Effector memory CD8-positive, alpha-beta T cell (primary cell): ENCODE measurements around the gene CXCL14.
A peak's percentile ranks its signal among the peaks of the same experiment; 100 is the strongest.

ENCODE experiments used
- ATAC-seq: fragments of 150-1000 bp; cut with Tn5 transposase; replicated peaks from 2 replicates; pipeline ENCODE4 v1.10.0; 2021; ENCODE audit warnings: mild to moderate bottlenecking, moderate library complexity
- DNase-seq, 3 experiments: peaks; one replicate each; pipeline ENCODE4 v3.0.0; 2021
- H3K27ac Mint-ChIP-seq, 2 donors: one replicate each; pipeline ENCODE4 v1.8.0; 2022; ENCODE audit warnings: mild to moderate bottlenecking in 2 of 2, mixed read lengths in 2 of 2, moderate library complexity in 2 of 2
- H3K27me3 Mint-ChIP-seq, 2 donors: one replicate each; pipeline ENCODE4 v1.8.0; 2022; ENCODE audit warnings: mixed read lengths in 2 of 2
- H3K36me3 Mint-ChIP-seq: one replicate; pipeline ENCODE4 v1.8.0; 2022; ENCODE audit warnings: mild to moderate bottlenecking, moderate library complexity, mixed read lengths; ENCODE audit not compliant: insufficient read depth
- H3K4me1 Mint-ChIP-seq, 2 donors: one replicate each; pipeline ENCODE4 v1.8.0; 2022; ENCODE audit warnings: low read depth in 2 of 2, mixed read lengths in 2 of 2
- H3K4me3 Mint-ChIP-seq, 2 donors: one replicate each; pipeline ENCODE4 v1.8.0; 2022; ENCODE audit warnings: mild to moderate bottlenecking in 2 of 2, mixed read lengths in 2 of 2, moderate library complexity in 2 of 2
- H3K9me3 Mint-ChIP-seq, 2 donors: one replicate each; pipeline ENCODE4 v1.8.0; 2022; ENCODE audit warnings: mixed read lengths in 2 of 2

Gene CXCL14

DNA sequence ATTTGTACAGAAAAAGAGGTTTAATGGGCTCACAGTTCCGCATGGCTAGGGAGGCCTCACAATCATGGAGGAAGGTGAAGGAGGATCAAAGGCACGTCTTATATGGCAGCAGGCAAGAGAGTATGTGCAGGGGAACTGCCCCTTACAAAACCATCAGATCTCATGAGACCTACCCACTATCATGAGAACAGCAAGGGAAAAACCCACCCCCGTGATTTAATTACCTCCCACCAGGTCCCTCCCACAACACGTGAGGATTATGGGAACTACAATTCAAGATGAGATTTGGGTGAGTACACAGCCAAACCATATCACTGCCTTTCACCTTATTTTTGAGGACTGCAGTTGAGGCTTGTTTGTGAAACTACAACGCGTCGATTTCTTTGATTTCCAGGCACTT lies 22.2 kb downstream of the CXCL14 start:
- Mint-ChIP-seq H3K36me3 (no peaks in the 10 kb centered on the region), H3K27ac (no peak overlapping the region), H3K4me3 (no peak overlapping the region), H3K9me3 (no peaks in the 10 kb centered on the region), H3K27me3 (peaks cover 54 to 61% of the 10 kb centered on the region in 2 donors), H3K4me1 (peaks cover 4 to 10% of the 10 kb centered on the region in 2 donors)
- ATAC-seq (no peak), DNase-seq (no peak)

DNA sequence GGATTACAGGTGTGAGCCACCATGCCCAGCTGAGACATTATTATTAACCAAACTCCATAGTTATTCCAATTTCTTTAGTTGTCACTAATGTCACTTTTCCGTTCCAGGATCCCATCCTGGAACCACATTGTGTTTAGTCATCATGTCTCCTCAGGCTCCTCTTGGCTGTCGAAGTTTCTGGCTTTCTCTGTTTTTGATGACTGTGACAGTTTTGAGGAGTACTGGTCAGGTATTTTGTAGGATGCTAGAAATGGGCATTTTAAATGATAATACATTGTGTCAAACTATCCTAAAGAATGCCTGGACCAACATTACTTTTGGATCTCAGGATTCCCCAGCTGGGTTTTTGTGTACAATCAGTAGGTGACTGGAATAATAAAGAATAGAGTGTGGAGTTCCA lies 23.3 kb downstream of the CXCL14 start:
- ATAC-seq (no peak), DNase-seq (no peak)
- Mint-ChIP-seq H3K4me3 (no peak overlapping the region), H3K9me3 (no peaks in the 10 kb centered on the region), H3K36me3 (no peaks in the 10 kb centered on the region), H3K27me3 (peaks cover 54 to 64% of the 10 kb centered on the region in 2 donors), H3K4me1 (peaks cover 0 to 5% of the 10 kb centered on the region in 2 donors), H3K27ac (no peak overlapping the region)

DNA sequence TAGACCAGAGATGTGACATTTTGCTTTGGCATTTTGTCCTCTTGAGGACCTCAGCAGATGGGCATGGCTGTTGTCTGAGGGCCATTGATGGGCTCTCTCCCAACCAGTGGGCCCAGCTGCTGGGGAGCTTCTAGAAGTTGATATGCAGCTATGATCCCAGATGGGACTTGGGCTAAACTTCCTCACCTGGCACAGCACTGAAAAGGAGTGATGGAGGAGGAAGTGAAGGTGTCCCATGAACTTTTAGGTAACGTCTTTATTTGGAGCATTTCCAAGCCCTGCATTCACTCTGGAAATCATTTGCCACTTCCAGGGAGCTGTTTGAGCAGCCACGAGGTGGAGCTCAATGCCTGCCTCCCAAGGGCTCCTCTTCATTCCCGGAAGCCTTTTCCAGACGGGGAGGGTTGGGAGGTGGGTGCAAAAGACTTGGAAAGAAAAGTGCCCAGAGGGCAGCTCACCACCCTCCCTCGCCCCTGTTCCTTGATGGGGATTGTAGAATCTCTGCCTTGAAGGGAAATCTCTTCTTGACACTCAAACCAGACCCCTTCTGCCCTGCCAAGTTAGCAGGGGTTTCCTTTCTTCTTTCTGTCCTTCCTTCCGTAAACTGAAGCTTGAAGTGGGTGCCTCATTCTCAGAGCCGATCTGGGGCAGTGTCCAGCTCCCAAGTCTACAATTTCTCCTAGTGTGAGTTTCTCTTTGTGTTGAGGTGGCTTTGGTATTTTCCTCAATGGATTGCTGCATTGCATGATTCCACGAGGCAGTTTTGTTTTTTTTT lies 24.9 kb downstream of the CXCL14 start:
- H3K36me3 Mint-ChIP-seq, result no peaks in the 10 kb centered on the region
- no peak for DNase-seq
- no peak for ATAC-seq
- peaks cover 0 to 5% of the 10 kb centered on the region in 2 donors for H3K4me1 Mint-ChIP-seq
- no peak overlapping the region for H3K27ac Mint-ChIP-seq
- peaks cover 60 to 73% of the 10 kb centered on the region in 2 donors for H3K27me3 Mint-ChIP-seq
- H3K4me3 Mint-ChIP-seq, result no peak overlapping the region
- H3K9me3 Mint-ChIP-seq, result no peaks in the 10 kb centered on the region

GRCh38 chr5:135551593-135552447 lies 27.0 kb downstream of the CXCL14 start:
- ATAC-seq (peak; percentile 72), DNase-seq (peak; percentile 41 to 46 (median 46))
- H3K27ac Mint-ChIP-seq, result no peak overlapping the region
- H3K4me1 Mint-ChIP-seq, result peaks cover 0 to 5% of the 10 kb centered on the region in 2 donors
- H3K36me3 Mint-ChIP-seq, result no peaks in the 10 kb centered on the region
- H3K4me3 Mint-ChIP-seq, result no peak overlapping the region
- no peaks in the 10 kb centered on the region for H3K9me3 Mint-ChIP-seq
- peaks cover 46 to 78% of the 10 kb centered on the region in 2 donors for H3K27me3 Mint-ChIP-seq

DNA sequence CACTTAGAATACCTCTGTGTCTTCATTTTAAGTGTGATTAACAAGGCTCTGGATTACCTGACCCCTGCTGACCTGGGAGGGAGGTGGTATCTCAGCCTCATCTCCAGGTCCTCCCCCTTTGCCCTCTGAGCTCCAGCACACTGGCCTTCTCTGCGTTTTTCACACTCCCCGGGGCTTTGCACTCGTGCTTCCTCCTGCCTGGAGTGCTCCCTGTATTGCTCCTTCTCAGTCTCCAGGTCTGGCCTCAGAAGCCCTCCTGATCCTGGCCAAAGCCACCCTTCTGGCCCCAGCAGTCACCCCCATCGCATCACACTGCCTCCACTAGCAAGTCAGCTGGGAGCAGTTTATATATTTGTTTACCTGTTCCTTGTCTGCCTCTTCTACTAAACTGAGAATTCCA lies 29.4 kb downstream of the CXCL14 start:
- Mint-ChIP-seq H3K4me1 (peaks cover 5 to 11% of the 10 kb centered on the region in 2 donors), H3K27ac (peak overlapping the region in 1 of 2 donors; percentile 23), H3K27me3 (peaks cover 48 to 86% of the 10 kb centered on the region in 2 donors), H3K9me3 (no peaks in the 10 kb centered on the region), H3K4me3 (no peak overlapping the region), H3K36me3 (peaks cover 4% of the 10 kb centered on the region)
- ATAC-seq (no peak), DNase-seq (no peak)

DNA sequence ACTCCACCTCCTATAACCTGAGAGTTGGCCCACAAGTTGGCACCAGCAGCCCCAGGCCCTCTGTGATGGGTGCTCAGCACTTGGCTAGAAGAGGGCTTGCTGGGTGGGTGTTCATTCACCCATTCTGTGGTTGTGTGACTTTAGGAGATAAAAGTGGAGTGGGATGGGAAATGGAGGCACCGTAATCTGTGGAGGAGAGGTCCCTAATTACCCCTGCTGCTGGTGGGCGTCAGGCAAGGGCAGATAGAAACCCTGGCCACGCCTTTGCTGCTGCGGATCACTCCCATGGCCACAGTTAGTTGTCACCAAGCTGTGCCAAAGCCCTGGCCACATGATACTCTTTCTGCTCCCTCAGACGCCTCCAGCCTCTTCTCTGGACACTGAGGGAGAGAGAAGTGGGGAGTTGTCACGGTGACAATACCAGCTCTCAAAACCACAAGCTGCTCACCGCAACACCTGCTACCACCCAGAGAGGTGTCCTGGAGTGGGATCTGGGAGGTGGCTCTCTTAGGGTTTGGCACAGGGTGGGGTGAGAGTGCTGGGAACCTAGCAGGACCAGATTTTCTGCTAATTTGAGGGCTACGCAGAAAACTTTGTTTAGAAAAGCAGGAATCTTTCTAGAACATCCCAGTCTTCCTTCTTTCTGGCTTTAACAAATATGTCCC lies 31.1 kb downstream of the CXCL14 start:
- peaks cover 4% of the 10 kb centered on the region for H3K36me3 Mint-ChIP-seq
- no peaks in the 10 kb centered on the region for H3K9me3 Mint-ChIP-seq
- H3K27me3 Mint-ChIP-seq, result peaks cover 54 to 95% of the 10 kb centered on the region in 2 donors
- no peak overlapping the region for H3K27ac Mint-ChIP-seq
- peaks cover 14 to 22% of the 10 kb centered on the region in 2 donors for H3K4me1 Mint-ChIP-seq
- ATAC-seq, result no peak
- no peak for DNase-seq
- no peak overlapping the region for H3K4me3 Mint-ChIP-seq

DNA sequence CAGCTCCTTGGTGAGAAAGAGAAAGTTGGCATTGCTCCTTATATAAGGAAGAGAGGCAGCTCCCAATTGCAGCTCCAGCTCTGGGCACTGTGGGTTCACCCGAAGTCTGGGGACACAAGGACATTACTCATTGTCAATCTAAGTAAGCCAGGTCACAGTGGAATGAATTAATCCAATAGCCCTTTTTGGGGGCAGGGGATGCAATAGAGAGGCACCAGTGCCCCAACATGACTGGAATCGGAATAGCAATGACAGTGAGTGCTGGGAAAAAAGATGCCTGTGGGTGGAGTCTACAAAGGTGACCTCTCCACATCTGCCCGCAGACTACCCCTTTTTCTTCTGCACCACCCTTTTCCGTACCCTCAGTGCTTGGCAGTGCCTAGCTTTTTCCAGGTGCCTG lies 31.9 kb downstream of the CXCL14 start:
- Mint-ChIP-seq H3K27ac (no peak overlapping the region), H3K36me3 (peaks cover 4% of the 10 kb centered on the region), H3K27me3 (peaks cover 49 to 93% of the 10 kb centered on the region in 2 donors), H3K4me1 (peaks cover 14 to 20% of the 10 kb centered on the region in 2 donors), H3K9me3 (no peaks in the 10 kb centered on the region), H3K4me3 (no peak overlapping the region)
- no peak for ATAC-seq
- no peak for DNase-seq

DNA sequence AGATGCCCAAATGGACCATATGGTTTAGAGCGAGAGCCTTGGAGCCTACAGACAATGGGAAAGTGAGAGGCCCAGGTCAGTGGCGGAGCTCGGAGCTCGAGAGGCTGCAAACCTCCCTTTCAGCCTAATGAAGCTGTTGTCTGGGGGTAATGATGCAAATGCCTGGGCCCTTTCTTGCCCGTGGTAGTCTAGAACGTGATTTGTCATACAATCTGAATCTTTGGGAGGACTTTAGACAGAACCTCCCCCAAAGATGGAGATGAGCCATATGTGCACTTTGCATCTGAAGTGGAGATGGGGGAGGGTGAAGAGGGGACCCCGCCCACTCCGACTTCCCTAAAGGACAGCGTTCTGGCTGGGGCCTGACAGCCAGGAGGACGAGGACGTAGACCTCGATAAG lies 32.7 kb downstream of the CXCL14 start:
- DNase-seq (no peak), ATAC-seq (no peak)
- H3K9me3 Mint-ChIP-seq, result no peaks in the 10 kb centered on the region
- H3K27ac Mint-ChIP-seq, result no peak overlapping the region
- H3K4me3 Mint-ChIP-seq, result peak overlapping the region in 1 of 2 donors; percentile 40
- peaks cover 4% of the 10 kb centered on the region for H3K36me3 Mint-ChIP-seq
- peaks cover 14 to 17% of the 10 kb centered on the region in 2 donors for H3K4me1 Mint-ChIP-seq
- peaks cover 53 to 95% of the 10 kb centered on the region in 2 donors for H3K27me3 Mint-ChIP-seq

DNA sequence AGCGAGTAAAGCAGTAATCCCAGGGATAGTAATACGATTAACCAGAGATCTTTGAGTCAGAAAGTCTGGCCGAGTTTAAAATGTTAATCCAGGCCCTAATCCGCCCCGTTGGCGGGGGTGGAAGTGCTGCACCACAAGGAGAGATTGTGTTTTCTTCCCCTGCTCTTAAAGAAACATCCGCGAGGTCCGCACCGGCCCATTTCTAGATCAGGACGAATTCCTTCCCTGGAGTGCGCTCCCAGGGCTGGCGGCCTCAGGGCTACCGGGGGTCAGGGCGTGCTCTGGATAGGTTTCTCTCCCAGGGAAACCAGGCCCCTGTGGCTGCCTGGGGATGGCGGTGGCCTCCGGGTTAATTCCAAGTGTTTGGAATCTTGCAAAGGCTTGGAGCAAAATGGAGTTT lies 33.7 kb downstream of the CXCL14 start:
- Mint-ChIP-seq H3K27ac (no peak overlapping the region), H3K36me3 (peaks cover 4% of the 10 kb centered on the region), H3K9me3 (no peaks in the 10 kb centered on the region), H3K4me1 (peaks cover 14 to 17% of the 10 kb centered on the region in 2 donors), H3K27me3 (peaks cover 56 to 95% of the 10 kb centered on the region in 2 donors), H3K4me3 (peak overlapping the region in 1 of 2 donors; percentile 94)
- DNase-seq (no peak), ATAC-seq (no peak)

DNA sequence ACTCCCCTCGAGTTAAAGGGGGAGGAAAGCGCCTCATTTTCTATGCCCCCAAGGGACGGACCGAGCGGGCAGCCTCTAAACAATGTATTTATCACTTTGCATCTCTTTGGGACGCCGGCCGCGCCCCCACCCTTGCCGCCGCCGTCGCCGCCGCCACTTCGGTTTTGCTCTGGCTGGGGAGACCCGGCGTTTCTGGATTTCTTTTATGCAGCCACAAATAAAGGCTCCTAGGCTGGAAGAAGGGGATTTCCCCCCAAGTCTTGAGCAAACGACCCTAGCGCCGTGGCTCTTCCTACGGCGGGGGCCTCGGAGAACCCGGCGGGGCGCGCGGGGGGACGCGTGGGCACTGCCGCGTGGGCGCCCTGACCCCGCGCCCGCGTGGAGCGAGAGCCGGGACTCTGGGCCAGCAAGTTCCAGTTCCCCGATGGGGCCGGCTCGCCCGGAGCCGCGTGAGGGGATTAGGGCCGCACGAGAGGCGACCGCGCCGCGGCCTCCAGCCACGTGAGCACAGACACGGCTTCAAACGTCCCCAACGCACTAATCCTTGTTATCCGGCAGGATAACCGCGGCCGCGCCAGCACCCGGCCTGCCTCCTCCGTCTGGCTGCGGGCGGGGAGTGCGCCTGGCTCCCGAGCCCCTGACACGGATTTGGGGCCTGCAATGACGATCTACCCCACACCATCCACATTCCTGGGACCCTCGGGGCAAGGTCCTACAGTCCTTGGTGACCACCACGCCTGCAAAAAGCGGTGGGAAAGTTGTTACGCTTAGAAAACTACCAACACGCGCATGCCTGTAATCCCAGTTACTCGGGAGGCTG lies 35.1 kb downstream of the CXCL14 start:
- DNase-seq, result no peak

DNA sequence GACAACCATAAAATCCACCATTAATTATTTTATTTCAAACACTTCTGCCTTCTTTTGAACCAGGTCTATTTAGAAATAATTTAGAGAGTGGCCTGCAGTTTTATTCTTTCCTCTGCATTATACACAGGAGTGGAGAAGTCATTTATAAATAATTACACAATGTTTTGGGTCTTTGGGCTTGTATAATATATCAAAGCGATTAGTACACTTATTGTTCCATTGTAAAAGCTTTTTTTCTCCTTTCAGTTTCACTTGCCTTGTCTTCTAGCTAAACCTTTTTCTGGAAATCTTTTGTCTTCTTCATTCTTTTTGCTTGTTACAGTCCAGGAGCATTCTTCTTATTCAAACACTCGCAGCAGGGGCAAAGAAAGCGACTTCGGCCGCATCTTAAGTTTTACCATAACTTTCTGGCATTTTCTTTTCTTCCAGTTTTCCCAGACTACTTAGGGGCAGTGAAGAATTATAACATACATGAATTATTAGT lies 35.7 kb downstream of the CXCL14 start:
- peaks cover 64 to 95% of the 10 kb centered on the region in 2 donors for H3K27me3 Mint-ChIP-seq
- DNase-seq (no peak), ATAC-seq (no peak)
- H3K4me1 Mint-ChIP-seq, result peaks cover 14 to 17% of the 10 kb centered on the region in 2 donors
- H3K4me3 Mint-ChIP-seq, result peak overlapping the region; percentile 93 to 94
- no peak overlapping the region for H3K27ac Mint-ChIP-seq
- no peaks in the 10 kb centered on the region for H3K9me3 Mint-ChIP-seq
- peaks cover 4% of the 10 kb centered on the region for H3K36me3 Mint-ChIP-seq

More for the DNA sequence above, 35.1 kb downstream of the CXCL14 start:
- H3K9me3 Mint-ChIP-seq, result no peaks in the 10 kb centered on the region
- peaks cover 14 to 17% of the 10 kb centered on the region in 2 donors for H3K4me1 Mint-ChIP-seq
- H3K27me3 Mint-ChIP-seq, result peaks cover 58 to 95% of the 10 kb centered on the region in 2 donors
- ATAC-seq, result peak; percentile 40
- peak overlapping the region; percentile 80 to 89 for H3K27ac Mint-ChIP-seq
- H3K4me3 Mint-ChIP-seq, result peak overlapping the region; percentile 93 to 94
- H3K36me3 Mint-ChIP-seq, result peaks cover 4% of the 10 kb centered on the region

DNA sequence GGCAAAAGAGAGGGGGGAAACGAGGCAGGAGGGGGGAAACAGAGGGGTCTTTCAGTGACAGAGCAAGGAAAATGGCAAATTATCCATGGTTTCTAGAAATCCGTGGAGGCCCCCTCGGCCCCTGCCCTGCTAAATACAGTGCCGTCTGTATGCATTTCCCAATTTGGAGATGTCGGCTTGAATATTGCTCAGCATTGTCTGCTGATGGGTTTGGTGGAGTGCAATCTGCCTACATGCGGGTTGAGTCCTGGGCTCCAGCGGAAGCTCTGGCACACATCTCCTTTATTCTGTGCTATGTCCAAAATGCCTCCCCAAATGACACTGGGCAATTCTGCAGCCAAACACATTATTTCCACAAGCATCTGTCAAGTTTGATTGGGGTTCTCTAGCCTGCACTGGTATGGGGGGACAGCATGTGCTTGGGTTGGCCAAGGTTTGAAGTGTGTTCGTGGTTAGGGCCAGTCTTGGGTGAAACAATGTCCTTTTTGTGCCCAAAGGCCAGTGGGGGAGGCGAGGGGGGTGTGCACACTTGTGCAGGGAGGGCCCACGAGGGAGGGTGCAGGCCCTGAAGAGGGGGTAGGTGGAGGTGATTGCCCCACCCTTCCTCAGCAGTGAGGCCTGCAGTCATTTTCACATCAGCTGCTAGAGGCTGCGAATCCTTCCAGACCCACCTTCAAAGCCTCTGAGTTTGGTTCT lies 36.8 kb downstream of the CXCL14 start:
- no peaks in the 10 kb centered on the region for H3K9me3 Mint-ChIP-seq
- H3K36me3 Mint-ChIP-seq, result peaks cover 4% of the 10 kb centered on the region
- no peak overlapping the region for H3K27ac Mint-ChIP-seq
- peaks cover 14 to 17% of the 10 kb centered on the region in 2 donors for H3K4me1 Mint-ChIP-seq
- no peak overlapping the region for H3K4me3 Mint-ChIP-seq
- no peak for ATAC-seq
- no peak for DNase-seq
- H3K27me3 Mint-ChIP-seq, result peaks cover 75 to 95% of the 10 kb centered on the region in 2 donors
